Activated CD8-positive, alpha-beta memory T cell treated with anti-CD3 and anti-CD28 coated beads for 36 hours (primary cell): ENCODE data around the gene HIC1. TPM values are rescaled to one million over a fixed set of nuclear protein-coding genes. Genes with fewer than 3 reads are reported as not detected.

Source experiments
- CTCF ChIA-PET: fragments of 350-600 bp; sonication (Branson Sonifier 250); formaldehyde crosslinking; loops from one replicate; lab custom pipeline; 2021; ENCODE audit warnings: antibody characterized with exemption; lab: Charles Lee
- POLR2A ChIA-PET: fragments of 350-600 bp; sonication (Branson Sonifier 250); formaldehyde crosslinking; loops from one replicate; lab custom pipeline; 2021; ENCODE audit warnings: antibody characterized with exemption; lab: Charles Lee
- total RNA-seq, 2 experiments: library from RNA; stranded (reverse); gene quantifications; one replicate each; pipeline ENCODE4 v1.2.3, GENCODE V29; 2021

HIC1 gene
- total RNA-seq, 2 experiments from 2014 or later = 57.1 to 58.7 TPM

DNA sequence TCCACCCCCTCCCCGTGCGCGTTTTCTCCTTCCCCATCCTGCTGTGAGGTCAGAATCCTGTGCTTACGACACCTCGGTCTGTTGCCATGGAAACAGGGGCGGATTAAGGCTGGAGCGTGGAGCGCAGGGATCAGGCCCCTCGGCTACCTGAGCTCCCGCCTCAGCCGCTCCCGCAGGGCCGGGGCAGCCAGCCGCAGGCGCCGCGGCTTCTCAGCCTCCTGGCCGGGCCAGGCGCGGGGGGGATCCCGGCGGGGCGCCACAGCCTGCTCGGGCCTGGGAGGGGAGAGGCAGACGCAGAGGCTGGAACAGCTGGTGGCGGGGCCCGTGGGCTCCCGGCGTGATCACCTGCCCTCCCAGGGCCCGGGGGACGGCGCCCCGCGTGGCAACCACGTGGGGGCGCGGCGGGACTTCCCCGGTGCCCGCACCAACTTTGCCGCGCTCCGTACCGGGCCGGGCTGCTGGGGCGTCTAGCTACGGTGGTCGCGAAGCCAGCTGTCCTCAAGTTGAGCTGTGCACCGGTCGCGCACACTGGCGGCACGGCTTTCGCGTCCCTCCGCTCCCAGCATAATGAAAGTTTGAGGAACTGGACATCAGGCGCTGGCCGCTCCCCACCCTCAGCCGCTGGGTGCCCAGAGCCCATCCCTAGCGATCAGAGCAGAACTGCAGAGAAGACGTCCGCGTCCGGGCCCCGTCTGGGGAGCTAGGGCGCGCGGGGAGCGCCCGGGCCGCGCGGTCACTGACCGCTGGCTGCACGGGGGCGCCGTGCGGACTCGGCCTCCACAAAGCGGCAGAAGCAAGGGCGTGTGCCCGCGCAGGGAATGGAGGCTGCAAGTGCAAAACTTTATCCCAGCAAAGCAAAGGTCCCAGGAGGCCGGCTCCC lies 31.0 kb upstream of the HIC1 start:
- POLR2A ChIA-PET = interaction anchor here (0.6 to 1.1 kb wide), 2 partner anchors 9 to 177 kb away, joined by 3 to 5 read pairs; no protein-coding TSS in a partner anchor
- CTCF ChIA-PET = interaction anchor here (1.0 to 1.4 kb wide), 2 partner anchors 114 to 221 kb away, joined by 3 to 4 read pairs; no protein-coding TSS in a partner anchor

DNA sequence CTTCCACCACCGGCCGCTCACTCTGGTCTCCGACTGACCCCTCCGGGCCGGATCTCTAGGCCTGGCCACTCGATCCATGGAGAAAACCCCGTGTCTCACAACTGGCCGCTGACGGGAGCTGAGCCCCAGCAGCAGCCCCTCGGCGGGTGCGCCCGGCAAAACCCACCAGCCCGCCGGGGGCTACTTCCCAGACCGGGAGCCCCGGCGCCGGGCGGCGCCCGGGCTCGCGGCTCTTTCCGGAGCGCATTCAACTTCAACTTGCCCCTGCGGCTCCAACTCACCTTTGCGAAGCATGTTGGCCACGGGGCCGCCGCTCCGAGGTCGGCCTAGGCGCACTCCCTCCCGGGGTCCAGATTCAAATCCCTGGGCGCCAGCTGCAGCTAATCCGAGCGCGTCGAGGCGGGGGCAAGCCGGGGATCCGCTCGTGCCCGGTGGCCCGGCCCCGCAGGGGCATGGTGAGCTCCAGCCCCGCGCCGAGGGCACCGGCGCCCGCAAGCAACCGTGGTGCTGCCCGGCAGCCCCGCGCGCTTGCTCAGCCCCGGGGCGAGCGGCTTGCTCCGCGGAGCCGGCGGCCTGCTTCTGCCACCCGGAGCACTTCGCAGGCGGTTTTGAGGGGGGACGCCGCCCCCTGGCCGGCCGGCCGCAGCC lies 30.2 kb upstream of the HIC1 start:
- ChIA-PET CTCF (interaction anchor here (1.4 kb wide), 1 partner anchor 220 kb away, joined by 3 read pairs; no protein-coding TSS in a partner anchor), POLR2A (interaction anchor here (0.6 to 1.1 kb wide), 2 partner anchors 8 to 176 kb away, joined by 3 to 5 read pairs; no protein-coding TSS in a partner anchor)

DNA sequence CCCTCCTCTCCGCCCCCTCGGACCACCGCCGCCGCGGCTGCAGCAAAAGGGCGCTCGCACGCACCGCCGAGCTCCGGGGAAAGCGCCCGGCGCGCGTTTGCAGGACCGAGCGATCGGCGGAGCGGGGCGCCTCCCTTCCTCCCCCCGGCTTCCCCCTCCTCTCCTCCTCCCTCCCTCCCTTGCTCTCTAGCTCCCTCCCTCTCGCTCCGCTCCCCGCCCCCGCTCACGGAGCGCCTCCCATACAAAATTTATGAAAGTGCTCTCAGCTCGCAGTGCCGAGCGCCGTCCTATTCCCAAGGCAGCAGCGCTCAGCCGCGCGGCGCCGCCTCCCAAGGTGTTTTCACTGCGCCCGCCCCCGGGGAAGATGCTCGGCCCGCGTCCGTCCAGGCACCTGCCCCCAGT lies 29.7 kb upstream of the HIC1 start, which contains the start of gene RTN4RL1:
TSS of gene RTN4RL1 (minus strand) at position 115 of the 402 bp plus-strand sequence. CDS start 469 bp downstream, outside the sequence.
- POLR2A ChIA-PET = interaction anchor here (0.6 to 1.1 kb wide), 3 partner anchors 8 to 143 kb away, joined by 3 to 5 read pairs (median 3); no protein-coding TSS in a partner anchor
- CTCF ChIA-PET = interaction anchor here (1.4 kb wide), 1 partner anchor 220 kb away, joined by 3 read pairs; no protein-coding TSS in a partner anchor

DNA sequence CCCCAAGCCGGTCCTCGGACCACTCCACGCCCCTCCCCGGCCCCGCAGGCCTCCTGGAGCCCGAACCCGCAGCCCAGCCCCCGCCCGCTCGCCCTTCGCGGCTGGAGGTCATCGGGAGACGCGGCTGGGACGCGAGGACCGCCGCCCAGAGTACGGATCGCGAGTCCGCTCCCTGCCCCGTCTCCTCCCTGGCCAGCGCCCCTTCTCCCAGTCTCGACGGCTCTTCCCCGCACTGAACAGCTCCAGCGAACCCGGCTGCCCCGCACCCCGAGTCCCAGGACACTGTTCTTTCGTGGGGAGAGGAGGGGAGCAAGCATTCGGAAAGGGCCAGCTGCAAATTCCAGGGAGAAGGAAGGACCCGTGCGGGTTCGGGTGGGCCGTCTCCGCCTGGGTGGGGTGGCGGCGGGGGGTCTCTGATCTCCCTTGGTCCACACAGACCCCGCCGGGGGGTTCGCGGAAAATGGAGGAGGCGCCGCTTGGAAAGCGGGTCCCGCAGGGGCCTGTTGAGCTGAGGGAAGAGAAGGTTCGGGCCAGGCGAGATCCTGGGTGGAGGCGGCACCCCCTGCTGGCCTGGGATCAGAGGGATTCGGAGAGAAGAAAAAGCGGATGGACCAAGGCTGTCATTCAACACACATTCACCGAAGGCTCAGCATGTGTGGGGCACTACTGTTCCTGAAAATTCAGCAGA lies 29.1 kb upstream of the HIC1 start:
- POLR2A ChIA-PET = interaction anchor here (0.6 kb wide), 2 partner anchors 21 to 144 kb away, joined by 3 to 5 read pairs; no protein-coding TSS in a partner anchor
- CTCF ChIA-PET = interaction anchor here (1.1 to 1.4 kb wide), 2 partner anchors 94 to 219 kb away, joined by 3 read pairs; no protein-coding TSS in a partner anchor

DNA sequence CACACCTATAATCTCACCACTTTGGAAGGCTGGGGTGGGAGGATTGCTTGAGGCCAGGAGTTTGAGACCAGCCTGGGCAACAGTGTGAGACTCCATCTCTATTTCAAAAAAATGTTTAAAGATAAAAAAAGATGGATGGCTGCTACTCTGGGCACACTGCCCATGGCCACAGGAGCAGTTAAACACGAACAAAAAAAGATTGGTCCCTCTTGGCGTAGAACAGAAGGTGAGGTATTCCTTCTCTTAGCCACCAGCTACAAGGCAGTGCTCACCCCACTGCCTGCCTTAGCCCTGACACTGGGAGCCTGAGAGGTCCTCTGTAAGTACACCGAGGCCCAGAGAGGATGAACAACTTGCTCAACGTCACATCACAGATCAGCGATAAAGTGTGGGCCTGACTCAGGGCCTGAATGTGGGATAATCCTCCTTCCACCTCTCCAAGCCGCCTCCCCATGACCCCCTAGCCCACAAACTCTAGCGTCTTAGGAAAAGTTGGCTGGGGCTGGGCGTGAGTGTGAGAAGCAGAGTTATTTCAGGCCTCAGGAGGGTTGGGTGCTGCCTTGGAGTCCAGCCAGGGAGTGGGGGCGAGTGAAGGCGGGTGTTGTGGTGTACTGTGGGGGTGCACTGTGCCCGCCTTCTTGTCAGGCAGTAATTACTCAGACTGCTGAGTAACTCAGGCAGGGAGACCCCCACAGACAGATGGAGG lies 27.2 kb upstream of the HIC1 start:
- ChIA-PET CTCF (interaction anchor here (0.9 kb wide), 1 partner anchor 117 kb away, joined by 3 read pairs; no protein-coding TSS in a partner anchor), POLR2A (no interaction called here)

DNA sequence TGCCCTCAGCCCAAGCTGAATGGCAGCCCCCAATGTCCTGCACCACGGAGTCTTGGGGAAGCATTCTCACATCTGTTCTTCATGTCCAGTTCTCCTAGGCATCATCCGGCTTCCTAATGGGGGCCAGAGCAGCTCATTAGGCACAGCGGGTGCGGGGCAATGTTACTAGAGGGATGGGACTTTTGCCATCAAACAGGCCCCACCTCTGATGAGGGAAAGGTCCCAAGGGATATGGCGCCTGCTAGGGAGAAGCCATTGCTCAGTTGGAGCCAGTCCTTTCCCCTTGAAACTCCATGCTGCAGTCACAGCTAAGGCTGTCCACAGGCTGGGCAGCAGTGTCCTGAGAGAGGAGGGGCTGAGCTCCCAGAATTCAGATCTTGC lies 26.7 kb upstream of the HIC1 start:
- ChIA-PET CTCF (interaction anchor here (0.5 to 0.9 kb wide), 2 partner anchors 118 to 141 kb away, joined by 3 read pairs; no protein-coding TSS in a partner anchor), POLR2A (no interaction called here)

DNA sequence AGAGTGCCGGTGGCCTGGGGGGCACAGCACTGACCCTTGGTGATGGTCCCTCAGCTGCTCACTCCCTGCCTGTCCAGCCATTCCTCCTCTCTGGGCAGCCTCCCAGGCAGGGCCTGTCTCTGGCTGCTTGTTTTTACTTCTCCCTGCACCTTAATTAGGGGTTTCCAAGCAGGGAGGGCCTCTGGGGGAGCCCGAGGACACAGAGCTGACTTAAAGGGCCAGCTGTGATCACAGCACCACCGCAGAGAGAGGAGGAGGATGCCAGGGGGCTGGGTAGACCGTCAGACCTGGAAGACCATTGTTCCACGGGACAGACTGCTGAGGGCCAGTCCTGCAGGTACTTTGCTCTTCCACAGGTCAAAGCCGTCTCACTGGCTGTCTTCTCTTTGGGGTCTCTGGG lies 26.2 kb upstream of the HIC1 start:
- POLR2A ChIA-PET = interaction anchor here (0.6 kb wide), 1 partner anchor 22 kb away, joined by 3 read pairs; no protein-coding TSS in a partner anchor
- CTCF ChIA-PET = interaction anchor here (0.5 kb wide), 1 partner anchor 142 kb away, joined by 3 read pairs; no protein-coding TSS in a partner anchor

DNA sequence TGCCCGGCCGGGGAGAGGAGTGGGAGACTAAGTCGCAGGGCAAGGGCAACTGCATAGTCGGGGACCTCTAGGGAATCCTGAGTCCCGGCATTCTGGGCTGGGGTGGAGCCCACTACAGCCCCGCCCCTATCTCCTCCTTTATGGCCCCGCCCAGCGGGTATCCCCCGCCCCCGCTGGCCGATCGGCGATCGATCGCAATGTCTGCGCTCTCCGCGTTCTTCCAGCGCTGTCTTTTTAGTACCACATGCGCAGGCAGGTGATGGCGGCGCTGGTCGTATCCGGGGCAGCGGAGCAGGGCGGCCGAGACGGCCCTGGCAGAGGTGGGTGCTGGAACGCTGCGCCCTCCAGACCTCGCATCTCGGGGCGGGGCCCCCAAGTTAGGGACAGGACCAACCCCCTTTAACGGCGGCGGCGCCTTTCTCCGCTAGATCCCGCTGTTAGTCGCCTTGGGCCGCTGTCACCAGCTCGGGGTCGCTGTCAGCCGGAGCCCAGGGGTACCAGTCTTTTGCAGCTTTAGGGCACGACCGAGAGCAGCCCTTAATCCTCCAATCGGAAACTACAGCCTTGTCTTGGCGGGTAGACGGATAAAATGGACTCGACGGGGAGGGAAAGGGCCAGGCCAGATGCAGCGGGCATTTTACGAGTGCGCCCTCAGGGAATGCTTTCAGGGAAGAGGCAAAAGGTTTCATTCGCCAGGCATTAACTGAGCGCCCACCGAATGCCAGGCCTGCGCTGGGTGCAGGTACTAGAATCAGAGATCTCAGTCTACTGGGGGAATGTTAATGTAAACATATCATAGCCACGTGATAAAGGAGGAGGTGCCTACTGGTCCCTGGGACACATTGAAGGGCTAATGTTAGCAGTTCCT lies 24.8 kb upstream of the HIC1 start, which contains the start of gene DPH1:
TSS of gene DPH1 (plus strand) at position 243 of the 868 bp plus-strand sequence. CDS start at position 260, 17 bp downstream.
- ChIA-PET CTCF (interaction anchor here (0.7 to 2.0 kb wide), 3 partner anchors 24 to 262 kb away, joined by 3 to 5 read pairs (median 5); no protein-coding TSS in a partner anchor), POLR2A (no interaction called here)

DNA sequence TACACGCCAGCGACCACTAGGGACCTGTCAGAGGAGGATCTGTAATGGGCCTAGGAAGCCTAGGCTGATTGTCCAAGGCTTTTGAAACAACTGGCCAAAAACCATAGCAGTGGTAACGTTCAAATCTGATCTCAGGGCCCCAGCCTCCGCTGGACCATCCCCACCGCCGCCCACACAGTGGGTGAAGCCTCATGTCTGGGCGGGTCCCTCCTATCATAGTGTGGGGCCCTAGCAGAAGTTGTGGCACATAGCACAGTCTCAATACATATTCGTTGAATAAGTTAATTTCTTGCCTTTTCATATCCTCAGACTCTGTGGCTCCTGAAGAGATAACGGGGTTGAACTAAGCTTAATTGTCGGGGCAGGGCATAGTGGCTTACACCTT lies 24.1 kb upstream of the HIC1 start:
- ChIA-PET CTCF (interaction anchor here (0.7 to 2.0 kb wide), 3 partner anchors 12 to 121 kb away, joined by 3 to 5 read pairs (median 3); no protein-coding TSS in a partner anchor), POLR2A (interaction anchor here (0.5 kb wide), 1 partner anchor 296 kb away, joined by 3 read pairs; no protein-coding TSS in a partner anchor)

DNA sequence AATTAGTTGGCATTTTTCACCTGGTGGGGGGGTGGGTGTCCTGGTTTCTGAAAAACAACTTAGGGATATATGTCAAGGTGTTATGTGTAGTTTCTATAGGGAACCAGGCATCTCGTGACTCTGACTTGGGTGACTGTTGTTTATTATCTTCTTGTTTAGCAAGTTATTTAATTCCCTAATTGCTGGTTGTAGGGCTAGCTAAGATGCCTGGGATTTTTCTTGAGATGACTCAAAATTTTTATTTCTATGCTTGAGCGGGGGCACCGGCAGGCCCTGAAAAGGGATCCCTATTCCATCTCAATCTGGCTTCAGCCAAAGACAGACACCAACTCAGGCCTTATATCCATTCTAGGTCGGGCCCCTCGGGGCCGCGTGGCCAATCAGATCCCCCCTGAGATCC lies 21.8 kb upstream of the HIC1 start:
- POLR2A ChIA-PET = interaction anchor here (1.2 kb wide), 1 partner anchor 8 kb away, joined by 3 read pairs; the partner anchor contains the start of gene RTN4RL1
- CTCF ChIA-PET = interaction anchor here (1.2 kb wide), 1 partner anchor 10 kb away, joined by 3 read pairs; no protein-coding TSS in a partner anchor

DNA sequence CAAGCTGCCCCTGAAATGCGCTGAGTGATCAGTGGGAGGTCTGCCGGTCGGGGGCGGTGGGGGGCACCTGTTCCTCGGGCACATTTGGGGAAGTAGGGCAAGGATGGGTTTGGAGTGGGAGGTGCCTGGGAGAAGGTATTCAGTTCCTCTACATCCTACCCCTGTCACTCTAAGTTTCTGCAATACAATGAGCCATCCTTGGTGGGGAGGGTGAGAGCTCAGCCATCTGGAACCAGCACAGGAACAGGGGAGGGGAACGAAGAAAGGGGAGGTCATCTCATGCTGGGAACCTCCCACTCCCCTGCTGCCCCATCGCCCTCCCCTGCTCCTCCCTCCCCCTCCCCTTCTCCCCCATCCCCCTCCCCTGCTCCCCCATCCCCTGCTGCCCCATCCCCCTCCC lies 20.7 kb upstream of the HIC1 start:
- ChIA-PET CTCF (no interaction called here), POLR2A (no interaction called here)

DNA sequence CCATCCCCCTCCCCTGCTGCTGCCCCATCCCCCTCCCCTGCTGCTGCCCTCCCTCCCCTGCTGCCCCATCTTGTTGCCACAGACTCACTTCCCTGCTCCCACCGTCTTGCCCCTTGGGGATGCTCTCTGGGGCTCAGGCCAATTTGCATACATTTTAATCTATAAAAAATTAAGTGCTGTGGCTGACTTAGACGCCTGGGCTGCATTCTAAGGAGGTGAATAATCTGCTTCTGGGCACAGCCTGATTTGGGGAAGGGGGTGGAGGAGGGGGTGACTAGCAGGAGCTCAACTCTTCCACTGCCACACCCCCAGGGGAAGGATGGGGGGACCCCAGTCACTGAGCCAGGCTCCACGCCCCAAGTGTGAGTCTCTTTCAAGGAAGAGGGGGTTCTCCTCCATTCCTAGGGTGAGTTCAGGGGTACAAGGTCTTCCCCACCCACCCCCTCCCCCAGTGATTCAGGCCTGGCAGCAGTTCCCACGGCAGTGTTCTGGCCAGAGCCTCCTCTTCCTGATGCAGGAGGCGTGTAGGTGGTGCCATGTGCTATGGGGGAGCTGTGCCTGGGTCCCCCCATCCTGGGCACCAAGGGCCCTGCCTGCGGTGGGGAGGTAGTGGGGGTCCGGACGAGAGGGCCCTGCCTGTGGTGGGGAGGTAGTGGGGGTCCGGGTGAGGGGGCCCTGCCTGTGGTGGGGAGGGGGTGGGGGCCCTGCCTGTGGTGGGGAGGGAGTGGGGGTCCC lies 19.9 kb upstream of the HIC1 start:
- ChIA-PET POLR2A (no interaction called here), CTCF (no interaction called here)

DNA sequence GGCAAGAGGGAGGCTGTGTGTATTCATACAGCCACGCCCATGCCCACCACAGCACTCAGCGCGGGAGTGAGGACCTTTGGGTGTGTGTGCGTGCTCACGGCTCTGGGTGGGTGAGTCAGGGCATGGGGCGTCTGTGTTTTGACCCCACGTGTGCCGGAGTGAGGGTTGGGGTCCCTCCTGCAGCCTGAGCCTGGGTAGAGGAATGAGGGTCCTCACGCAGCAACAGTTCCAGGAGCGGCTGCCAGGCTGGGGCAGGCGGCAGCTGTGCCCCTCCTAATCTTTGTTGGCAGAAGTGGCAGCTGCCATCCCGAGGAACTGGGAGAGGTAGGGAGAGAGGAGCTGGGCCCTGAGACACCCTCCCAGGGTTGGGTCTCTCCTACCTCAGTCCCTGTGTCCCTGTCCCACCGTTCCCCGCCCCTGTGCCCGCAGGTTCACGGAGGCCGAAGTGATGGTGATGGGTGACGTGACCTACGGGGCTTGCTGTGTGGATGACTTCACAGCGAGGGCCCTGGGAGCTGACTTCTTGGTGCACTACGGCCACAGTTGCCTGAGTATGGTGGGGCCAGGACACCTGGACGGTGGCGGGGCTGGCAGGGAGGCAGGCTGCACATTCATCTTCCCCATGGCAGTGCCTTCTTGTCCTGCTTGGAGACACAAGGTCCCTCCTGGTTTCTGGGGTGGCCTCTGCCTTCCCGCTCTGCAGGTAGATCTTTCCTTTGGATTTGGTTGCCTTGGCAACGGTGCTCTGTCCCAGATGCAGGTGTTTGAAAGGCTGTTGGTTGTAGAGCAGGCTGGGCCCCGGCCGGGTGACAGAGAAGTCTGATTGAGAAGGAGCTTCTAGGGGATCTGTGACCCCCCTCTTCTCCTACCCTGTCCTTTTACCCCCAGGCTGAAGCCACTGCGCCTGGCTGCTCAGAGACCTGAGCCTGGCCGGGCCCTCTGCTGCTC lies 19.1 kb upstream of the HIC1 start:
- ChIA-PET POLR2A (no interaction called here), CTCF (interaction anchor here (1.3 kb wide), 1 partner anchor 13 kb away, joined by 3 read pairs; no protein-coding TSS in a partner anchor)

DNA sequence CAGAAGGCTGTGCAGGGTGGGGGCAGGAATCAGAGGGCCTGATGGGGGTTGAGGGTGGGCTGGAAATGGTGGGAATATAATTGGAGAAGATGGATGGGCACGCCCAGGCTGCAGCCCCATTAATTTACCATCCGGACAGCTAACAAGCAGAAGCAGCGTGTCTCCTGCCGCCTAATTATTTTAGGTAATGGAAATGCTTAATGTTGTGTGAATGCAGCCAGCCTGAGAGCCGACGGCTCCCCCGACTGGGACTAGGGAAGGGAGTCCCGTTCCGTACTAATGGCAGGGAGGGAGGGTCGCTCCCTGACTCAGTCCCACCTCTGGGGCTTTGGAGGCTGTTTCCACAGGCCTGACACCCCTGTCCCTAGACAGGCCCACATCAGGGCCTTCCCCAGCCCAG lies 17.7 kb upstream of the HIC1 start:
- ChIA-PET POLR2A (no interaction called here), CTCF (interaction anchor here (1.3 kb wide), 1 partner anchor 12 kb away, joined by 3 read pairs; no protein-coding TSS in a partner anchor)
